Activated B cell treated with CpG ODN at 0.5 μM for 24 hours (primary cell): Measurements from ENCODE around the gene CLEC2B. TPM values are rescaled to one million over a fixed set of nuclear protein-coding genes. Genes with fewer than 3 reads are reported as not detected.

Source experiments
- ATAC-seq: fragments of 200-7000 bp; cut with Tn5 transposase; one replicate; pipeline ENCODE4 v1.10.0; 2021; ENCODE audit warnings: low read depth, mild to moderate bottlenecking, moderate library complexity
- CTCF ChIA-PET: fragments of 350-600 bp; sonication (Branson Sonifier 250); formaldehyde crosslinking; loops from one replicate; lab custom pipeline; 2021; ENCODE audit warnings: antibody characterized with exemption; lab: Charles Lee
- POLR2A ChIA-PET: fragments of 350-600 bp; sonication (Branson Sonifier 250); formaldehyde crosslinking; loops from one replicate; lab custom pipeline; 2021; ENCODE audit warnings: antibody characterized with exemption; lab: Charles Lee
- DNase-seq: peaks from one replicate; pipeline ENCODE4 v3.0.0; 2022
- H3K27ac Mint-ChIP-seq: one replicate; pipeline ENCODE4 v1.8.0; 2020; ENCODE audit warnings: mixed read lengths
- H3K27me3 Mint-ChIP-seq: one replicate; pipeline ENCODE4 v1.8.0; 2021; ENCODE audit warnings: mixed read lengths
- H3K36me3 Mint-ChIP-seq: one replicate; pipeline ENCODE4 v1.8.0; 2021; ENCODE audit warnings: low read depth, mixed read lengths
- H3K4me1 Mint-ChIP-seq: one replicate; pipeline ENCODE4 v1.8.0; 2021; ENCODE audit warnings: mixed read lengths
- H3K4me3 Mint-ChIP-seq: one replicate; pipeline ENCODE4 v1.8.0; 2020; ENCODE audit warnings: mild to moderate bottlenecking, mixed read lengths
- H3K9me3 Mint-ChIP-seq: one replicate; pipeline ENCODE4 v1.8.0; 2020; ENCODE audit warnings: mixed read lengths
- CTCF ChIP-seq: fragments of 200-600 bp; IDR thresholded peaks from one replicate; pipeline ENCODE4 v1.8.0; 2022; ENCODE audit warnings: antibody characterized with exemption, mild to moderate bottlenecking
- intact Hi-C: fragments of 100-400 bp; cut with micrococcal nuclease; formaldehyde crosslinking; loops from one replicate; pipeline ENCODE4 v1.15.1; 2024
- total RNA-seq: library from RNA; stranded (reverse); gene quantifications from 2 replicates; pipeline ENCODE4 v1.2.3, GENCODE V29; 2022

The CLEC2B gene
- total RNA-seq, 1 donor from 2014 or later: 19.1 TPM

DNA sequence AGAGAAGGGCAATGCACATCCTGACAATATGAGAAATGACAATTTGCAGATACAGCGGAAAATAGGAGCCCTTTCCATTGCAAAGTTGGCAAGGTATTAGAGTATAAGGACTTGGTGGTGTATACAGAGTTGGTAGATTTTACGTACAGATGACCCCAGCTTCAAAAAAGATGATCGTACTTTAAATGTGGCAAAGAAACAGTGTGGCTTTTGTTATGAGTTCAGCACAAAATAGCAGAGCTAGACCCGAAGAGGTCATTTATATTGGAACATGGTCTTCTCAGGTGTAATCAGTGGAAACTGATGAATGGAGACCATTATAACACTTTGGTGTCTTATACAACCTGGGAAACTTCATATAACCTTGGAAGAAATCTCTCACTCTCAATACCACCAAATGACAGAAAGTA is 2.3 kb downstream of the CLEC2B start:
- no peak for TF ChIP-seq CTCF
- Mint-ChIP-seq H3K4me3 (peak overlapping the region; percentile 83), H3K27ac (peak overlapping the region; percentile 87), H3K36me3 (peaks cover 33% of the 10 kb centered on the region), H3K9me3 (peaks cover 13% of the 10 kb centered on the region), H3K27me3 (peaks cover 2% of the 10 kb centered on the region), H3K4me1 (peaks cover 47% of the 10 kb centered on the region)
- intact Hi-C loops: loop anchor here (5.0 kb wide), 4 partner anchors 55 to 745 kb away; partner anchors contain the start of gene MAGOHB
- POLR2A ChIA-PET: interaction anchor here (0.8 to 3.9 kb wide), 8 partner anchors 40 to 520 kb away, joined by 3 to 16 read pairs (median 4); partner anchors contain the start of genes CD69, CLEC2D and CLEC7A
- CTCF ChIA-PET: interaction anchor here (1.2 to 1.5 kb wide), 2 partner anchors 68 to 69 kb away, joined by 3 to 5 read pairs; no protein-coding TSS in a partner anchor
- ATAC-seq (peak; percentile 28), DNase-seq (no peak)

GRCh38 chr12:9864913-9865675 is 4.1 kb downstream of the CLEC2B start:
- Mint-ChIP-seq H3K9me3 (peaks cover 13% of the 10 kb centered on the region), H3K27ac (peak overlapping the region; percentile 68), H3K4me3 (peak overlapping the region; percentile 74), H3K4me1 (peaks cover 41% of the 10 kb centered on the region), H3K27me3 (no peaks in the 10 kb centered on the region), H3K36me3 (peaks cover 37% of the 10 kb centered on the region)
- DNase-seq (no peak), ATAC-seq (peak; percentile 13)
- no peak for TF ChIP-seq CTCF
- POLR2A ChIA-PET: interaction anchor here (0.7 kb wide), 2 partner anchors 161 to 191 kb away, joined by 6 to 9 read pairs; no protein-coding TSS in a partner anchor
- intact Hi-C loops: loop anchor here (5.0 kb wide), 4 partner anchors 53 to 747 kb away; partner anchors contain the start of gene MAGOHB
- CTCF ChIA-PET: no interaction called here

DNA sequence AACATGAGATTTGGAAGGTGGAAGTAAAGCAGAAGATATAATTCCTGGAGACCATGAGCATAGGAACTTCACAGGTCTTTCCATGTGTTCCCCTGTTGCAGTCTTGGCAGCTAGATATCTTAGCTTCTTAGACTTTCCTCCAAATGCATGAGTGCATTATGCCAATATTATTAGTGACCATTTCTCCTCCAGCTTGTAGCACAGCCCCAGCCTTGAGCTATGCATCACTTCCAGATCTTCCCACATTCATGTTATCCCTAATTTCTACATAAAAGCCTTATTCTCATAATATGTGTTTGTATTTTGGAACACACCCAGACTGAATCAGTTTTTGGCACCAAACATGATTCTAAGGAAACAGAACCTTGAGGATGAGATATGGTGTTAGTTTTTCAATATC is 11.0 kb downstream of the CLEC2B start:
- intact Hi-C loops: no loop called here
- Mint-ChIP-seq H3K27me3 (no peaks in the 10 kb centered on the region), H3K4me1 (peaks cover 13% of the 10 kb centered on the region), H3K27ac (no peak overlapping the region), H3K9me3 (peaks cover under 1% of the 10 kb centered on the region), H3K36me3 (peaks cover 62% of the 10 kb centered on the region), H3K4me3 (no peak overlapping the region)
- no peak for TF ChIP-seq CTCF
- DNase-seq (no peak), ATAC-seq (no peak)
- ChIA-PET CTCF (no interaction called here), POLR2A (no interaction called here)

- ChIA-PET CTCF (no interaction called here), POLR2A (no interaction called here)
- Mint-ChIP-seq H3K27me3 (no peaks in the 10 kb centered on the region), H3K36me3 (peaks cover 65% of the 10 kb centered on the region), H3K4me3 (no peak overlapping the region), H3K27ac (no peak overlapping the region), H3K9me3 (no peaks in the 10 kb centered on the region), H3K4me1 (peaks cover 6% of the 10 kb centered on the region)
- TF ChIP-seq CTCF: no peak
- no peak for DNase-seq
- intact Hi-C loops: no loop called here
- ATAC-seq: no peak
These were observed 12.3 kb downstream of the CLEC2B start for GRCh38 chr12:9856894-9857293.

DNA sequence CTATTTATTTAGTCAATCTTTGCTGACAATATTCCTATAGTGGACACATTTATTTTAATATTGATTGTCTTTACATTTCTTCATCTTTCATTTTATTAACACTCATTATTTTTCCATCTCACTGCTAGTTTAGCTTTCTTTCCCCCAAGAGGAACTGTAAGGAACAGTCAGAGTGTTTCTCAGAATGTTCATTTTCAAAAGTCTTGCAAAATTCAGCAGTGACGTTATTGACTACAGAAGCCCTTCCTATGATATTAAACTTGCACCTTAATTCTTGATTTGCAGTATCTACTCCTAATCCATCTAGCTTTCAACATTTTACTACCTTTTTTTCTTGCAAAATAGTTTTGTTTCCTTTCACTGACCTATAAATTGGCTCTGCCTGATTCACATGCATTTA is 13.0 kb downstream of the CLEC2B start:
- DNase-seq (no peak), ATAC-seq (no peak)
- CTCF ChIA-PET: no interaction called here
- intact Hi-C loops: no loop called here
- Mint-ChIP-seq H3K4me1 (peaks cover 5% of the 10 kb centered on the region), H3K9me3 (no peaks in the 10 kb centered on the region), H3K27ac (no peak overlapping the region), H3K27me3 (no peaks in the 10 kb centered on the region), H3K4me3 (no peak overlapping the region), H3K36me3 (peaks cover 69% of the 10 kb centered on the region)
- TF ChIP-seq CTCF: no peak
- POLR2A ChIA-PET: no interaction called here
